Adrenal gland (tissue), 12 donors: ENCODE data around the gene DFFB. TPM values are rescaled to one million over a fixed set of nuclear protein-coding genes. Genes with fewer than 3 reads are reported as not detected.

Source experiments
- DNase-seq, 7 donors: peaks; one replicate each; pipeline ENCODE4 v3.0.0-alpha.2; 2019 to 2020
- H3K27ac ChIP-seq, 5 donors: fragments of 200-600 bp; sonication (generic) in 4 of 5; 1 replicate in 3 of 5; 2 replicates in 2 of 5; pipeline versions ENCODE4 v1.5.1 to v1.8.0; 2016 to 2020; ENCODE audit warnings: mild to moderate bottlenecking in 1 of 5
- H3K27me3 ChIP-seq: fragments of 200-600 bp; 2 replicates; pipeline ENCODE4 v1.8.0; 2021
- H3K36me3 ChIP-seq, 2 donors: fragments of 200-600 bp; replicated peaks in 1 of 2; 1 replicate in 1 of 2; 2 replicates in 1 of 2; pipeline versions ENCODE4 v1.5.1 to v1.8.0; 2018 to 2022
- H3K4me1 ChIP-seq, 2 donors: fragments of 200-600 bp; replicated peaks in 1 of 2; 1 replicate in 1 of 2; 2 replicates in 1 of 2; pipeline versions ENCODE4 v1.5.1 to v1.8.0; 2018 to 2021
- H3K4me3 ChIP-seq, 4 donors: fragments of 200-600 bp; sonication (generic) in 3 of 4; one replicate each; pipeline ENCODE4 v1.5.1; 2016 to 2018
- H3K9me3 ChIP-seq, 3 donors: fragments of 200-600 bp; sonication (generic) in 1 of 3; replicated peaks in 1 of 3; 1 replicate in 2 of 3; 2 replicates in 1 of 3; pipeline versions ENCODE4 v1.5.1 to v1.8.0; 2016 to 2021
- POLR2A ChIP-seq, 2 donors: fragments of 450-650 bp; IDR thresholded peaks; one replicate each; pipeline ENCODE4 v1.6.1; 2017; ENCODE audit warnings: antibody characterized with exemption in 2 of 2, mild to moderate bottlenecking in 2 of 2, moderate library complexity in 1 of 2
- WGBS, 4 donors: extraction: QIAGEN DNeasy Blood & Tissue Kit in 2 of 4; methylation state at CpG; one replicate each; pipeline versions ENCODE4 v1.1.5 to v1.1.7; 2013 to 2017; 5-methylcytosine and 5-hydroxymethylcytosine counted together
- intact Hi-C, 2 donors: fragments of 100-400 bp; cut with DNase I; formaldehyde crosslinking; loops; one replicate each; pipeline versions ENCODE4 v1.14.1 to v1.15.0; 2022 to 2023
- polyA plus RNA-seq, 3 donors: library from polyadenylated mRNA; stranded (reverse); fragments of 200-250 nt in 2 of 3; fragments of 350-450 nt in 1 of 3; fragmentation: Illumina TruSeq in 1 of 3; extraction: RNeasy Lipid Tissue Mini Kit (QIAGEN cat#74804) in 1 of 3; gene quantifications; one replicate each; pipeline ENCODE4 v1.2.3, GENCODE V29; 2013 to 2014
- total RNA-seq, 9 donors: library from RNA; depleted of rRNA in 4 of 9; stranded (reverse); fragments of >200 nt in 4 of 9; fragments of 120-200 nt in 1 of 9; fragmentation: NEBNext Ultra II Directional in 1 of 9; extraction: Animal tissue kit (Norgen Biotek cat#: 25700) in 1 of 9; gene quantifications; one replicate each; pipeline versions ENCODE4 v1.1.0 to v1.2.4, GENCODE V29; 2013 to 2023
- TF ChIP-seq, protein P1 (sequence below), 6 experiments: fragments of 450-650 bp in 4 of 6; fragments of 200-600 bp in 2 of 6; sonication (generic) in 1 of 6; IDR thresholded peaks; 1 replicate in 5 of 6; 2 replicates in 1 of 6; pipeline versions ENCODE4 v1.5.1 to v1.8.0; 2016 to 2021; ENCODE audit warnings: antibody characterized with exemption in 6 of 6, mild to moderate bottlenecking in 2 of 6, moderate library complexity in 1 of 6
- donor health status: healthy with polysubstance abuse.
- donor health status: Bipolar disorder and iron deficiency.
- donor health status: DM: yes; HTN: yes; CAD: no.
- donor health status: DM: no; HTN: no; CAD: no.
- donor health status: DM: no; HTN: no; CAD: no.
- donor health status: DM: yes; HTN: yes; CAD: no.

The DFFB gene
- total and polyA plus RNA-seq, 12 donors, result 1.8 to 13.4 (median 5.2) TPM

DNA sequence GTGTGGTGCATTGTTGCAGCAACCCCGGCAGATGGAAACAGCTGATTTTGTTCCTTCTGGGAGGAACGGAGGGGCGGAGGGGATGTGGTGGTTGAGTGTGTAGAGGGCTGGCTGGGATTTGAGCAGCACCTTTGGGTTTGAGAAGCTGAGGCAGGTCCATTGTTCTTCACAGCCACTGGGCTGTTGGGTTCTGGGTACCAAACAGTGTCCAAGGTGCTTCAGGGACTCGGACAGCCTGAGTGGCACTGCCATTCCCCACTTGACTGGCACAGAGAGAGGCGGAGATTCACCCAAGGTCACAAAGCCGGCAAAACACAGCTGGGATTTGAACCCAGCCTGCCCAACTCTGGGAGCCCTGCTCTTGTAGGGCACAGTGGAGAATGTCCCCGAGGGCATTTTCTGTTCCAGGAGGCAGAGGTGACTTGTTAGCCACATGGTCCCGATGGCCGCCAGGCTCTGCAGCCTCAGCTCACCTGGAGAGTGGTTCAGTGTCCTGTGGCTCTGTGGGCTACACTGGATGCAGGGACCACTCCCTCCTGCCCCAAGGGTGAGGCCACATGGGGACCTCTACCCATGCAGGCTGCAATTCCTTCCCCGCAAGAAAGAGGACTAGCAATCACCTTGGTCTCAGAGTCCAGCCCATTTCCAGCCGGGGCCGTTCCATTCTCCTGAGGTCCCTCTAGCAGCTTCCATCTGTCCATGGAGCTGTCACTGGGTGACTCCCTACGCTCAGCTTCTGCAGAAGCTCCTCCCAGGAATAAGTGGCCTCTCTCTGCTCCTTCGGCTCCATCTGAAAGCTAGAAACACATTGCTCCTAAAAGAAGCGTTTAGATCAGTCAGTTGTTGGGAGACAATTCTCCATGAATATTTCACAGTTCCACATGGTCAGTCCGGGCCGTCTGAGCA lies 74.0 kb downstream of the DFFB start:
- Histone ChIP-seq H3K27ac (no peak overlapping the region), H3K4me3 (no peak overlapping the region), H3K9me3 (no peaks in the 10 kb centered on the region), H3K4me1 (no peaks in the 10 kb centered on the region), H3K27me3 (no peaks in the 10 kb centered on the region), H3K36me3 (no peaks in the 10 kb centered on the region)
- no peak for DNase-seq
- TF ChIP-seq, protein P1, sequence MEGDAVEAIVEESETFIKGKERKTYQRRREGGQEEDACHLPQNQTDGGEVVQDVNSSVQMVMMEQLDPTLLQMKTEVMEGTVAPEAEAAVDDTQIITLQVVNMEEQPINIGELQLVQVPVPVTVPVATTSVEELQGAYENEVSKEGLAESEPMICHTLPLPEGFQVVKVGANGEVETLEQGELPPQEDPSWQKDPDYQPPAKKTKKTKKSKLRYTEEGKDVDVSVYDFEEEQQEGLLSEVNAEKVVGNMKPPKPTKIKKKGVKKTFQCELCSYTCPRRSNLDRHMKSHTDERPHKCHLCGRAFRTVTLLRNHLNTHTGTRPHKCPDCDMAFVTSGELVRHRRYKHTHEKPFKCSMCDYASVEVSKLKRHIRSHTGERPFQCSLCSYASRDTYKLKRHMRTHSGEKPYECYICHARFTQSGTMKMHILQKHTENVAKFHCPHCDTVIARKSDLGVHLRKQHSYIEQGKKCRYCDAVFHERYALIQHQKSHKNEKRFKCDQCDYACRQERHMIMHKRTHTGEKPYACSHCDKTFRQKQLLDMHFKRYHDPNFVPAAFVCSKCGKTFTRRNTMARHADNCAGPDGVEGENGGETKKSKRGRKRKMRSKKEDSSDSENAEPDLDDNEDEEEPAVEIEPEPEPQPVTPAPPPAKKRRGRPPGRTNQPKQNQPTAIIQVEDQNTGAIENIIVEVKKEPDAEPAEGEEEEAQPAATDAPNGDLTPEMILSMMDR (IDR thresholded peaks at IDR 0.05), result no peak
- TF ChIP-seq POLR2A (IDR thresholded peaks at IDR 0.05), result no peak
- WGBS, 4 donors, result 50 to 71% (median 65%) methylated on average over 10 to 17 of the region's 17 CpGs
- intact Hi-C loops, result no loop called here

DNA sequence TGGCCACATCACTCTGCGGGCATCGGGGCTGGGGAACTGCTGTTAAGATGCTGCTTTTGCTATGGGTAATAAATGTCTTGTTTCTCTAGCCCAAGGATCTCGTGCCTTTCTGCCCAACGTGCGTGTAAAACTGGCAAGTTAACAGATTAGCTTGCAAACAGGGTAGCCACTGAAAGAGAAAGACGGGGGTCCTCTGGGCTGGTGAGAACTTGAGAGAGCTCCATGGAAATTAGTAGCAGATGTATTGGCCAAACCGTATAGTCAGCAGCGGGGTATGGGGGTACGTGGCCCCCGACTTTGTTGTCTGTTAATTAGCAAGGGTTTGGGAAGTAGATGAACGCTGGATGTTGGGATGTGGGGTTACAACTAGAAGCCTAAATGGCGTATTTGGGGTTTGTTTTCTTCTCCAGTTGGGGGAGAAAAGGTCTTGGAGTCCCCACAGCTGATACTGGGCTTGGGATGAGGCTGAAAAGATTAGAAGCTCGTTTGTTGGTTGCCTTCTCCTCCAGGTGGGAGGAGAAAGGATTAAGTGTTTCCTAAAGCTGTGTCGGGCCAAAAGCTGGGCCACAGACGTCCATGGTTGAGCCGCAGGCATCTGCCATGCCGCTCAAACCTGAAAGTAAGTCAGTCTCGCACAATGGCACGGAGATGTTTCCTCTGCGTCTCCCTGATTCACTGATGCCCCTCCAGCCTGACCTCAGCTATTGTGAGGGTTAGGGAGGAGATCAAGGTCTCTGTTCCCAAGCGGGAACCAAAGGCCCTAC lies 75.1 kb downstream of the DFFB start:
- no peaks in the 10 kb centered on the region for H3K4me1 ChIP-seq
- intact Hi-C loops, result no loop called here
- 66 to 72% (median 68%) methylated on average over 19 to 21 of the region's 21 CpGs for WGBS, 4 donors
- no peaks in the 10 kb centered on the region for H3K27me3 ChIP-seq
- no peak overlapping the region for H3K27ac ChIP-seq
- DNase-seq, result no peak
- TF ChIP-seq, protein P1 (IDR thresholded peaks at IDR 0.05), result no peak
- no peak for TF ChIP-seq POLR2A (IDR thresholded peaks at IDR 0.05)
- no peaks in the 10 kb centered on the region for H3K9me3 ChIP-seq
- H3K4me3 ChIP-seq, result no peak overlapping the region
- no peaks in the 10 kb centered on the region for H3K36me3 ChIP-seq

Other genes with a start within 250 kb of the DFFB start
- 10 to 100 TPM in 3 of 9 donors, 1 to 10 TPM in 6; 2.1 to 12.5 (median 7.4) TPM for gene MEGF6, start 246.0 kb upstream of the DFFB start, total RNA-seq
- 10 to 100 TPM in 2 of 3 donors, under 1 TPM in 1; 0.15 to 29.2 (median 16.2) TPM for gene MEGF6, start 246.0 kb upstream of the DFFB start, polyA plus RNA-seq
- 10 to 100 TPM; 21.6 to 52.1 (median 41.6) TPM for gene TPRG1L, start 232.5 kb upstream of the DFFB start, total RNA-seq
- 10 to 100 TPM; 15.8 to 49.7 (median 20.6) TPM for gene TPRG1L, start 232.5 kb upstream of the DFFB start, polyA plus RNA-seq
- 10 to 100 TPM in 8 of 9 donors, 1 to 10 TPM in 1; 5.1 to 22.6 (median 17.8) TPM for gene WRAP73, start 207.4 kb upstream of the DFFB start, total RNA-seq
- 10 to 100 TPM in 2 of 3 donors, 1 to 10 TPM in 1; 8.2 to 29.6 (median 22.8) TPM for gene WRAP73, start 207.4 kb upstream of the DFFB start, polyA plus RNA-seq
- under 1 TPM in 3 of 9 donors, not detected in 6; 0.15 to 0.22 (median 0.18) TPM for gene TP73, start 205.0 kb upstream of the DFFB start, total RNA-seq
- gene TP73, start 205.0 kb upstream of the DFFB start, polyA plus RNA-seq, result under 1 TPM; 0.03 to 0.13 (median 0.08) TPM
- not detected for gene CCDC27, start 105.0 kb upstream of the DFFB start, total RNA-seq
- not detected for gene CCDC27, start 105.0 kb upstream of the DFFB start, polyA plus RNA-seq
- 10 to 100 TPM in 3 of 9 donors, 1 to 10 TPM in 4, not detected in 2; 3.9 to 18.2 (median 5.3) TPM for gene SMIM1, start 84.7 kb upstream of the DFFB start, total RNA-seq
- 10 to 100 TPM in 1 of 3 donors, 1 to 10 TPM in 1, under 1 TPM in 1; 0.35 to 22.0 (median 8.8) TPM for gene SMIM1, start 84.7 kb upstream of the DFFB start, polyA plus RNA-seq
- gene LRRC47, start 61.0 kb upstream of the DFFB start, total RNA-seq, result 10 to 100 TPM; 34.8 to 58.3 (median 47.0) TPM
- gene LRRC47, start 61.0 kb upstream of the DFFB start, polyA plus RNA-seq, result 10 to 100 TPM; 16.9 to 46.1 (median 17.5) TPM
- gene CEP104, start 265 bp upstream of the DFFB start, total RNA-seq, result 10 to 100 TPM; 14.2 to 80.9 (median 45.0) TPM
- 10 to 100 TPM; 13.6 to 54.6 (median 16.1) TPM for gene CEP104, start 265 bp upstream of the DFFB start, polyA plus RNA-seq
- gene C1orf174, start 42.8 kb downstream of the DFFB start, total RNA-seq, result 10 to 100 TPM; 16.1 to 28.0 (median 19.5) TPM
- gene C1orf174, start 42.8 kb downstream of the DFFB start, polyA plus RNA-seq, result 10 to 100 TPM; 11.5 to 27.6 (median 15.8) TPM